HG03469 (cell line): ENCODE data around the gene RNF5.
"Not testable (repeated sequence)": the region's sequence is repeated elsewhere in the genome, so short reads cannot be mapped to it uniquely, and the experiment has no call there.

ENCODE experiments used
- ATAC-seq: cut with Tn5 transposase; IDR thresholded peaks from one replicate; pipeline ENCODE4 v1.9.1; 2021; ENCODE audit warnings: mild to moderate bottlenecking, moderate library complexity, moderate number of reproducible peaks; ENCODE audit not compliant: unreplicated experiment

Gene RNF5

GRCh38 chr6:32203426-32204267, 25.4 kb downstream of the RNF5 start:
- ATAC-seq = no peak

DNA sequence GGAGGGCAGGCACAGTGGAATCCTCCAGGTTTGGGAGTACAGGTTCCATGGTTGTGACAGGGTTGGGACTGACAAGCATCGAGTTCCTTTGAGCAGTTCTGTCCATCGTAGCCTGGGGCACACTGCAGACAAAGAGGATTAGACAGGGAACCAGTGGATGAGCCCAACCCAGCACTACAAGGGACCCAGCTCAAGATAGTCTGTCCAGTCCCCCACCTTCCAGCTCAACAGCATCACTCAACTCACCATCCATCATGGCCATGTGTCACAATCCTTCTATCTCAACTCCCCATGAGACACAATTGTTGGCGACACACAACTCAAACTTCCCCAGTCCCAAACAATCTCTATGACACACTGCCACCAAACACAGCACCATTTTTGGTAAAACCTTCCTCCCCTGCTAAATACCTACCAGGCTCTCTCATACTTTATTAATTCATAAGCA, 26.1 kb downstream of the RNF5 start:
- no peak for ATAC-seq

DNA sequence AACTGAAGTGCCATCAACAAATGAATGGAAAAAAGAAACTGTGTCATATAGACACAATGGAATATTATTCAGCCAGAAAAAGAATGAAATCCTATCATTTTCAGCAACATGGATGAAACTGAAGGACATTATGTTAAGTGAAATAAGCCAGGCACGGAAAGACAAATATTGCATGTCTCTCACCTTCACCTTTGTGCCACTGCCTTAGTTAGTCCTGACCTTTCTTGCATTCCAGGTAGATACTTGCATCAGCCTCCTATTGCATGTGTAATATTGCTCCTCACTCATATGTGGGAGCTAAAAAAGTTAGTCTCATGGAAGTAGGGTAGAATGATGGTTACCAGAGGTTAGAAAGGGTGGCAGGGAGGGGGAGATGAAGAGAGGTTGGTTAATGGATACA, 30.8 kb downstream of the RNF5 start:
- ATAC-seq = no peak

- ATAC-seq = no peak
Measured at GRCh38 chr6:32210191-32210601, 32.0 kb downstream of the RNF5 start.

GRCh38 chr6:32211432-32211831, 33.2 kb downstream of the RNF5 start:
- not testable (repeated sequence) for ATAC-seq

DNA sequence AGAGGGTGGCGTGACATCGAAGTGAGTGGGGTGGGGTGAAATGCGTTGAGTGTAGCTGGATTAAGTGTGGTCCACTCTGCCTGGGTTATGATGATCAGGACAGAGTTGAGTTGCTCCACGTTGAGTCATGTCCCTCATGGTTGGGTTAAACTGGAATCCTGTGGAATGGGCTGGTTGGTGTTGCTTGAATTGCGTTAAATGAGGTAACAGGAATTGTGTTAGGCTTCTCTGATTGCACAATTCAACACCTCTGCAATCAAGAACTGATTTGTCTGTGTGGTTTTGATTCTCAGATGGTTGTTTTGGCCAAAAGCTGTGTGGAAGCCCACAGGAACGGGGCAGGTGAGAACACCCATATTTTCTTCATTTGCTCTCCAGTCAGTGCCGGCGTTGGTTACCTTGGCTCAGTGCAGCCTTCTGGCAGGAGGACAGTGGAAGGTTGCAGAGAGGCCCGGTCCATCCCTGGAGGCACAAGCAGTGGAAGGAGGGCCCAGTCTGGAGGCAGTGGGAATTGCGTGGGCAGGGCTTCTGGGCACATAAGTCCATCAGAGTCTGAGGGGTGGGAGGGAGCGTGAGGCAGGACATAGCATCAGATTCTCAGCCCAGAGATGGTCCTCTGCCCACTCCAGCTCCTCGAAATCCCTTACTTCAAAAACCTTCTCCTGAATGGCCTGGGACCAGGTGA, 34.0 kb downstream of the RNF5 start:
- ATAC-seq = no peak

DNA sequence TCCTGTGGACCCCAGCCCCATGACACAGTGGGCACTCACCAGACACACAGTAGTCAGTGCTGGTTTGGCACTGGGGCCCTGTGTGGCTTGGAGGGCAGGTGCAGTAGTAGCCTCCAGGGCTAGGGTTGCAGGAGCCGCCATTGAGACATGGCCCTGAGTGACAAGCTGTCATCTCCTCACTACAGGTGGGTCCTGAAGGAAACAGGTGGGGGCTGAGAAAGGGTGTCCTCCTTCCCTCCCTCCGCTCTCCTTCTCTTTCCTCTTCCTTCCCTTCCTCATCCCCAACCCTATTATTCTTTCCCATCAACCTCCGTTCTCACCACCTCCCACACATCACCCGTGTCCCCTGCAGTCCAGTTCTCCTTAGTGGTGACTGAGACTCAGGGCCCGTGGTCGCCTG, 35.4 kb downstream of the RNF5 start:
- no peak for ATAC-seq

DNA sequence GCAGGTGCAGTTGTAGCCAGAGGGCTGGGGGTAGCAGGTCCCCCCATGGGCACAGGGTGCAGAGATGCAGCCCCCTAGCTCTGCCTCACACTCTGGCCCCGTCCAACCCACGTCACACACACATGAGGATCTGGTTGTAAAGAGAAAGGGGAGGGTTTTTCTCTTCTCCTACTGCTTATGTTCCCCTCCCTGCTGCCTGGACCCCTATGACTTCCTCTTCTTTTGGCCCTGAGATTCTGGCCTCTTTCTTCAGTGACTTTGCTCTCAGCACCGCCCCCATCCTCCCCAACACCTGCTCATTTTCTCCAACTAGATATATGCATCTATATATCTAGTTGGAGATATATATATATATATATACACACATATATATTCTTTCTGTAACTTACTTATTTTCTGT, 35.9 kb downstream of the RNF5 start:
- ATAC-seq = no peak

- ATAC-seq = no peak
Measured at GRCh38 chr6:32215617-32216016, 37.4 kb downstream of the RNF5 start.

- ATAC-seq = no peak
Measured at GRCh38 chr6:32216285-32216684, 38.1 kb downstream of the RNF5 start.

DNA sequence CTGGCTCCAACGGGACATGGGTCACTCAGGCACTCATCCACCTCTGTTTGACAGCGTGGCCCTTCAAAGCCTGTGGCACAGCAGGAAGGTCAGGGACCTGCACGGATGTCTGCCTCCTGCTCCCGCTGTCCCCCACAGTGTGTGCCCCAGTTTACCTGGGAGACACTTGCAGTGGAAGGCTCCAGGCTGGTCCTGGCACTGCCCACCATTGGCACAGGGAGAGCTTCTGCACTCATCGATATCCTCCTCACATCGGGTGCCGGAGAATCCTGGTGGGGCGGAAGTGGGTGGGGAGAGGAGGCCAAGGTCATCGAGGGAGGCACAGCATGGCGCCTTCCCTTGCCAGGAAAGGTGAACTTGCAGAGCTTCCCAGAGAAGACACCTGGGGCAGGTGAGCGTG, 38.8 kb downstream of the RNF5 start:
- ATAC-seq = no peak

- ATAC-seq = no peak
Measured at GRCh38 chr6:32218167-32218566, 40.0 kb downstream of the RNF5 start.

GRCh38 chr6:32220021-32220420, 41.8 kb downstream of the RNF5 start:
- no peak for ATAC-seq

DNA sequence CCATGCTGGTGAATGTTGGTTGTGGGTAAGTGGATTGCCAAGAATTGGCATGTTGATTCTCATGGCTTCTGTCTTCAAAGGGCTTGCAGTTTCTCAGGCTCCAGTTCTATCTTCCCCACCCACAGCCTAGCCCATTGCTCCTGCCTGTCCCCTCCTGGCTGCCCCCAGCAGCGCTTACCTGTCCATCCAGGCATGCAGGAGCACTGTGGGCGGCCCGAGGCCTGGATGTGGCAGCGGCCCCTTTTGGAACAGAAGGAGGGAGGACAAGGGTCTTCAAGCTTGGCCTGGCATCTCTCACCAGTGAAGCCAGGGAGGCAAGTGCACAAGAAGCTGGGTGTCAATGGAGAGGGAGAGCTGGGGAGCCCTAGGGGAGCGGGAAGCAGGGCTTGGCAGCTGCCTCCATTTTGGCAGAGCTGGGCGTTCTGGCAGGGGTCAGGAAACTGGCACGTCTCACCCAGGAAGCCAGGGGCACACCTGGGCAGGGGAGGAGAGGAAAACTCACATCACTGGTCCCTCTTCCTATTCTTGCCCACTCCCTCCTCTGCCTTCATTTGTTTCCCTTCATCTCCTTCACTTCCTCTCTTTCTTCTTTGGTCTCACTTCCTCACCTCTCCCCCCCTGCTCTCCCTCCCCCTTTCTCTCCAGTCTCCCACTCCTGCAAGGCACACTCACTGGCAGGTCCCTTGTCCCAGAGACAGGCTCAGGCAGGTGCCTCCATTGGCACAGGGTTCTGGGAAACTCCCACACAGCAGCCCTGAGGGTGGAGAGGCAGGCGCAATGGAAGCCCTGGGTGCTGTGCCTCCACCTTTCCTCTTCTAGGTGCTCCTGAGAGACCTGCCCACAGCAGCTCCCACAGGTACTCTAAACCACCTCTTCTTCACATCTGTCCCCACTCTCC, 44.4 kb downstream of the RNF5 start:
- ATAC-seq = no peak

DNA sequence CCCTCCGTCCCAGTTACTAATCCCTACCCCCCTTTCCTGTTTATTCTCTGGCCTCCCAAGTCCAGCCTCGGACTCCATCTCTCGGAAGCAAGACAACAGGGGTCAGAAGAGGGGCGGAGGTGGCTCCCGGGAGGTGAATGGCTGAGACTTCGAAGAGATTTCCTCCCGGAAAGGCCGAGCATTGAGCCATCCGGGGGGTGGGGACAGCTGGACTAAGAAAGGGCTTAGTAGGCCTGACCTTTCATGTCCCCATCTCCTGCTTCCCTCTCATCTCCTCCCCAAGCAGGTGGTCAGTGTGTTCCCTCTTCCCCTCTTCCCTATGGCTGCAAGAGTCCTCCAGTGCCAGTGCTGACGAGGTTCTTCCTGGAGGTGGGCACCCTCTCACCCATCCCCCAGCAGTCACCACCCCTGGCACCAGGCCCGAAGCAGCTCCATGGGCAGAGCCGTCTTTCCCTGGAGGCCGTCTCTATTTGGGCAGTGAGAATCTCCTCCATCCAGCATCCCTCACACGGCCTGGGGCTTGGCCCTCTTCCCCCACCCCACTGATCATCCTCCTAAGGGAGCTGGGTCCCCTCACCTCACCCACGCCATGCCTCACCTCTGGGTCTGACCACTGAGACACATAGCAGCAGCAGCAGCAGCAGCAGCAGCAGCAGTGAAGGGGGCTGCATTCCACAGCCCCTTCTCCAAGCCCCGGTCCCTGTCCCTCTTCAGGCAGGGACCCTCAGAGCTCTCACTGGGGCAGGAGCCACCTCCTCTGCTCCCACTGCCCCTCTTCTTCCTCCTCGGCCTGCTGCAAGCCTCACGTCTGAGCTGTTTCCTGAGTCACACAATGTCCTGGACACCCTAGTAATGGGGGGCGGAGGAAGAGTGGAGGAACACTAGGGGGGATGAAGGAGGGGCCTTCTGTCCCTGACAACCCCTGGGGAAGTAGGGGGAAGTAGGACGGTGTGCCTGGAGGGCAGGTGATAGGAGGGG, 45.3 kb downstream of the RNF5 start, which contains the start of gene NOTCH4:
Gene NOTCH4, minus strand, starts transcription at position 810 of the 978 bp plus-strand sequence. Its CDS starts 139 bp downstream, at position 671.
- no peak for ATAC-seq

- ATAC-seq = no peak
Measured at GRCh38 chr6:32224696-32225095, 46.5 kb downstream of the RNF5 start.

GRCh38 chr6:32226434-32226833, 48.2 kb downstream of the RNF5 start:
- ATAC-seq = no peak
